HG03342 (cell line): ENCODE measurements around the gene GALNT16.

Experiments used
- ATAC-seq: cut with Tn5 transposase; IDR thresholded peaks from one replicate; pipeline ENCODE4 v1.9.1; 2021; ENCODE audit warnings: mild to moderate bottlenecking, moderate library complexity; ENCODE audit not compliant: unreplicated experiment

Gene GALNT16

DNA sequence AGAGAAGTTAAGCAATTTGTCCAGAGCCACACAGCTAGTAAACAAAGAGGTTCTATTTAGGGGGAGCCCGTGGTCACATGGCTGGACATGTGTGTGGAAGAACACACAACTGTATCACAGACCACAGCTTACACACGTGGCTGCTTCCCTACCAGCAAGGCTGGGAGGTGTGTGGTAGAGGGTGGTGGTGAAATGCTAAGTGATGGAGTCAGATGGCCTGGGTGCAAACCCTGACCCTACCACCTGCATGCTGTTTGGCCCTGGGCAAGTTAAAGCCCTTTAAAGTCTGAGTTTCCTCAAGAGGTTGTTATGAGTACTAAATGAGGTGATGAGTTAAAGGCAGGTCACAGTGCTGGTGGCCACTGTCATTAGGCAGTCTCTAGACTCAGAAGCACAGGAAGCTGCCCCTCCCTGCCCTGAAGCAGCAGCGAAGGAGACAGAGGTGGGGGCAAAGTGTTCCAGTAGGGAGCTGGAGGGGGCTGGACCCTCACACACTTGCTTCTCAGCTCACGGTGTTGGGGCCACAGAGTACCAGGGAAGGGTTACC, 73.9 kb downstream of the GALNT16 start:
- no peak for ATAC-seq

DNA sequence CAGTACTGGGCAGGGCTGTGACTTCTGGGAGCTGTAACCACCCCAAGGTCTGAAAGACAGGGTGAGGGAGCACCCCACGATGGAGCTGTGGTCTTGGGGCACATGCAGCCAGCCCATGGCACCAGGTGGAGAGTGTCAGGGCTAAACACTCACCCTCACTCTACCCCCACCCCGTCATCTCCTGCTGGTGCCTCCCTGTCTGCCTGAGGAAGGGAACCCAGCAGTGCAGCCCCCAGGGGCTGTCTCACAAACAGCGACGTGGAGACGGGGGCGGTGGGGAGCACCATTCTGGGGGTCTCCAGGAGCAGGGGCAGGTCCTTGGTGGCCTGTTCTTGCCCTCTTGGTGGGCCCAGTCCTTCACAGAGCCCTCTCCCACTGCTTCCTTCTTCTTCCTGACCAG, 74.6 kb downstream of the GALNT16 start:
- no peak for ATAC-seq

DNA sequence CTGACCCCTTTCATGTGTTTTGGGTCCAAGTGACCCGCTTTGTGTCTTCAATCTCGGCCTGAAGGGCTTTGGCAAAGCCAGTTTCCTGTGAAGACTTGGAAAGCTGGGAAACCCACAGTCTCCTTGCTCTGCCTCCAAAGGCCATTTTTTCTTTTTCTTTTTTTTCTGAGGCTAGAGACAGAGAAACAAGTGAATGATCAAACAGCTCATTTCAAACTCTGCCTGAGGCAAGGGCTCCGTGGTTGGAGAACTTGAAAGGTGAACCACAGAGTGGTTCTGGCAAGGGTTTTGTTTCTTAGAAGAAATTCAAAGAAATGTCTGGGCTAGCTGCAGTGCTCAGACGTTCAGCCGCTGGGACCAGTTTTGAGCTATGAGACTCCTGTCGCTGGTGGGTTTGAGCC, 75.4 kb downstream of the GALNT16 start:
- ATAC-seq, result no peak

DNA sequence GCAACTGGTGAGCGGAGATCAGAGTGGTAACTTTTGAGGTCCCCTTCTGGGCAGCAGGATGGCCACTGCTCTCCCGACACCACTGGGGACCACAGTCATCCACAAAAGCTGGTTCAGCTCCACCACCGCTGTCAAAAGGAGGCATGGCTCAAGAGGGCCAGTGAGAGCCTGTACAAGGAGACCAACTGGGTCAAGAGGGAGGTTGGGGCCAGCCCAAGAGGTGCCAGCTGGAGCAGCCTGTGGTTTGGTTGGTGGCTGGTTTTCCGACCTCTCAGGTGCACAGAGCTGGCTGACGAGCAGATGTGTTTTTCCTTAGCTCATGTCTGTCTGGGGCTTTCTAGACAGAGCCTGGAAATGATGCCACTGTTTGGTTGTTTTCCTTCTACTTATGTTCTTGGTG, 78.0 kb downstream of the GALNT16 start:
- ATAC-seq, result no peak

DNA sequence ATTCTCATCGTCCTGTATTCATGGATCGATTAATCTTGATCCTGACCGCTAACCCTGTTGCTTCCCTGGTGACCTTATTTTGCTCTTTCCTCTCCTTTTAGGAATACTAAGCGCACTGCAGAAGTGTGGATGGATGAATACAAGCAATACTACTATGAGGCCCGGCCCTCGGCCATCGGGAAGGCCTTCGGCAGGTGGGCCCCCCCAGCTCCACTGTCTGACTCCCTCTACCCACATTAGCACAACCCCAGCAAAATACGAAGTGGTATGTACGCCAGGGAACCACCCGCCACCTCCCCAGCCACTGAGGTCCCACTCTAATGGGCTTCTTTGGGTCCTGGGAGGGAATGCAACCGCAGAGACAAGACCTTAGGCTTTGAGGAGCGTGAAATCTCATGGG, 79.5 kb downstream of the GALNT16 start:
- no peak for ATAC-seq

DNA sequence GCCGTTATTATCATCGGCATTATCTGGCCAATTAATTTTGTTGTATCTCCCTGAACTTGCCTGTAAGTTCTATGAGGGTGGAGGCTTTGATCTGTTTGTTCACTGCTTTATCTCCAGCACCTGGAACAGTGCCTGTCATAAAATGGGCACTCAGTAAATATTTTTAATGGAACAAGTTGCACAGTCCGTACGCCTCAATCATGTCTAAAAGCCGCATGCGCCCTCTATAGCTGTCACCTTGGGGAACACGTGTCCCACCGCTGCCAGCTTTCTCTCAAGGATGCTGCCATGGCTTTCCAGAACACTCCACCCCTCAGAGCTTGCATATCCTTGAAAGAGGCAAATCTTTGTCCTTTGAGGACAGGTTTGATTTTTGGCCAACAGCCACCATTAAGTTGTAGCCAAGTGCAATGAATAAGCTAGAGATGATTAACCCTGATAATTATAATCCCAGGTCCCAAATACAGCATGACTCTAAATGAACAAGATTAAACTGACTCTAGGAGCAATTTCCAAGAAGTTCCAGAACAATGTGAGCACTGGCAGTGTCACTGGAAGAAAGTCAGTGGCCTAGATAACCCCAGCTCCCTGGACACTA, 83.1 kb downstream of the GALNT16 start:
- no peak for ATAC-seq

DNA sequence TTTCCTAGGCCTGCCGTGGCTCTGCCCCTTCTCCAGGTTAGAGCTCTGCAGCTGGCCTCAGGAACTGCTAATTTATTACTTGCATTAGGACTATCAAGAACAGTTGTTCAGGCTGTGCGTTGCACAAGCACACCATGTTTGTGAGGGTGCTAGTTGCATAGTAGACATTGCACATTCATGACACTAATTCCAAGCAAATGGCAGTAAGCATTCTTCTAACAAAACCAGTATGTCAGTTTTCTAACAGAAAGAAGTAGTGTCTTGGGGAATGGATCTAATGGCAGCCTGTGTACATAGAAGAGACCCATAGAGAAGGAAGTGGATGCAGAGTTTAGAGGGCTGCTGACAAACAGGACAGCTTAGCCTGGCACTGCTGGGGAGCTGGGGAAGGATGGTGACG, 84.2 kb downstream of the GALNT16 start:
- ATAC-seq, result no peak

DNA sequence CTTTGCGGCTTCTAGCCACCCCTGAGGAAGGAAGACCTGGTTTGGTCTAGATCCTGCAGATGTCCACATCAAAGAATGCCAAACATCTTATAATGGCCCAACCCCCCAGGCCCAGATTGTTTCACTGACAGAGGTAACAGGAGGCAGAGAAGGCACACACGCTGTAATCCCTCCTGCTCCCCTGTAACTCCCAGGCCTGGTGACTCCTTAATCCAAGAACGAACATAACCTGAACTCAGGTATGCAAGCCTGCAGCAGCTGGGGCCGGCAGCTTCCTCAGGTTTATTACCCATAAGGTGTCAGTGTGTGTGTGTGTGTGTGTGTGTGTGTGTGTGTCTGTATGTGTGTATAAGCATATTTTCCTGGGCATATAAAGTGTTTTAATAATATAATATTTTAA, 85.4 kb downstream of the GALNT16 start:
- ATAC-seq, result no peak

DNA sequence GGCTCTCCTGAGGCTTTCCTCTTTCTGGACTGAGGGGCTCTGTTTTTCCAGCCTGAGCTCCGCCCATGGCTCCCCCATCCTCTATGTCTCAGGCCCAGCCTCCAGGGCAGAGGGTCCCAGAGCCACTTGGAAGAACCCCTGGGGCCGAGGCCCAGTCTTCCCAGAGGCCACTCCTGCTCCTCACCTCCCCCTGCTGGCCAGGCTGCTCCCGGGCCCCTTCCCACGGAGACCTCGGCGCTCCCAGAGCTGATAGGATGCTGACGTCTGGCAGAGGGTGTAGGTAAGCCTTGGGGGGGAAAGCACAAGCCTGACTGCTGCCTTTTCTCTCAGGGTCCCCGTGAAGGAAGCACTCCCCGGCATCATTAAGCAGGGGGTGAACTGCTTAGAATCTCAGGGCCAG, 86.8 kb downstream of the GALNT16 start:
- no peak for ATAC-seq

DNA sequence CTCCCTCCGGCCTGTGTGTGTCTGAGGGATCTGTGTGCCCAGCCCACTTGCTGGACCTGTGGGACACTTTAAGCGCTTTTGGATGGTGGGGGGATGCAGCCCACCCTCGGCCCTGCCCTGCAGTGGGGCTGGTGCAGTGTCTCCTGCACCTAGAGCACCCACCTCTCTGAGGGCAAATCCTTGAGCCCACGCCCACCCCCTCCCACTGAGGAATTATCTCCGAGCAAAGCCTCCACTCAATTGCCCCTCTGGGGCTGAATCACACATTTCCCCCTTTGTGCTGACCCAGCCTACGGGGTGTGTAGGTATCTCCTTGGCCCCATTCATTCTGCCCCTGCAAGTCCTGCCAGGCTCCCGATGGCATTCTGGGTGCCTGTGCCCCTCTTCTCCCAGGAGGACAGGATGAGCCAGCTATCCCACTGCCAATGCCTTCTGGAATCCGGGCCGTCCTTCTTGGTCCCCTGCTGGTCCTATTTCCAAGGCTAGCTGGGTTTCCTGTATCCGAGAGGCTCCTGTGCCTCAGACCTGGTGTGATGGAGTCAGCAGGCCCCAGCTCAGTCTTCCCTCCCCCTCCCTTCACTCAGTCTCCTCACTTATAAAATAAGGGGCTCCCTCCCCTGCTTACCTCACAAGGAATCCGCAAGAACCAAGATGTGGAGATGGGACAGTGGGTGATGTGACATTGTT, 89.3 kb downstream of the GALNT16 start:
- ATAC-seq, result no peak

DNA sequence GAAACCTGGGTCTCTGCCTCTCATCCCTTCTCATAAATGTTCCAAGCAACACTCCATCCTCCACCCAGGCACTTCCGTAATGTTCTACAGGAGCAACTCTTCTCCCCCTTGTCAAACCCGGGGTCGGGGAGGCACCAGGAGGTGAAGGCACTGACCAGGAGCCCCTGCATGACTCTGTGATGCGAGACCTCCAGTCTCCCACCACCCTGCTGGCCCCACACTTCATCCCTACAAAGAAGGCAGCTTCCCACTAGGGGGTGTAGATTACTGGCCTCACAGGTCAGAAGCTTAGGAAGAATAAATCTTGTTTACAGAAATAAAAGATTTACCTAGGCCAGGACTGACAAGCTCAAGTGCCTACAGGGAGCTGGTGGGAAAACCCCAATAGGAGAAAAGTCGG, 90.9 kb downstream of the GALNT16 start:
- ATAC-seq, result no peak

DNA sequence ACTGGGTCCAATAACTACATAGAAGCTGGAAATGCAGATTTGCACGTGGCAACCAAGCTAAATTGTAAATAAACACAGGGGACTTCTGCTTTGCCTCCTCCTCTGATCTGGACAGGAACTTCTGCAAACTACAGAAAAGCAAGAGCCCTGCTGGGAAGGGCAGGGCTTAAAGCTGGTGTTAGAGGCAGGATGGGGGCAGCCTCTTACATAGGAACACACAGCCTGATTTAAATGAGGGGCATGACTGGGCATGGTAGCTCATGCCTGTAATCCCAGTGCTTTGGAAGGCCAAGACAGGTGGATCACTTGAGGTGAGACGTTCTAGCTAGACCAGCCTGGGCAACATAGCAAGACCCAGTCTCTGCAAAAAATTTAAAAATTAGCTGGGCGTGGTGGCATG, 91.4 kb downstream of the GALNT16 start:
- no peak for ATAC-seq

DNA sequence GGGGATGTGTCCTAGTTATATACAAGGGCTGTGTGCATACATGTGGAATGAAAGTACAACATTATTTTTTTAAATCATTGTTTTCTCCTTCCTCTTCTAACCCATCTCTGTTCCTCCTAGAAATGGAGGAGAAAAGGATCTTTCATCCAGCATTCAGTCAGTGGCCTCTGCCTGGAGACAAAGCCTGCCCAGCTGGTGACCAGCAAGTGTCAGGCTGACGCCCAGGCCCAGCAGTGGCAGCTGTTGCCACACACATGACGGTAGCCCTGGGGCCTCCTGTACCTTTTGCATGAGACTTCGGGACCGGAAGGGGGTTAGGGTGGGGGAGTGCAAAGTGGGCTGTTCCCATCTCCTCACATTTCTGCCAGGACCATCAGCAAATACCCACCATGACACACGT, 92.0 kb downstream of the GALNT16 start:
- no peak for ATAC-seq

DNA sequence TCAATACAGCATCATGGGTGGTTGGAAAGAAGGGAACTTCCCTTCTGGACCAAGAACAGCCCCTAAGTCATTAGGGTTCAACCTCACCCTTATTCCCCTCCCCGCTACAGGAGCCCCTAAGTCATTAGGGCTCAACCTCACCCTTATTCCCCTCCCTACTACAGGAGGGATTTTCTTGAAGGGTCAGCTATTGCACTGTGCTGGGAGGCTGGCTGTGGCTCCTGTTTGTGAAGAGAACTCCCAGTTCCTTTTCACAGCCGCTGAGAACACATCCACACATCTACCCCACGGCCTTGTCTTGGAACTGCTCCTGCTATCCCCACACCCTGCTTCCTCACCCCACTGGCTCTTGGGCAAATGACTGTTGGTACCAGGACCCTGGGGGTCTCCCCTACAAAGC, 93.2 kb downstream of the GALNT16 start:
- no peak for ATAC-seq

DNA sequence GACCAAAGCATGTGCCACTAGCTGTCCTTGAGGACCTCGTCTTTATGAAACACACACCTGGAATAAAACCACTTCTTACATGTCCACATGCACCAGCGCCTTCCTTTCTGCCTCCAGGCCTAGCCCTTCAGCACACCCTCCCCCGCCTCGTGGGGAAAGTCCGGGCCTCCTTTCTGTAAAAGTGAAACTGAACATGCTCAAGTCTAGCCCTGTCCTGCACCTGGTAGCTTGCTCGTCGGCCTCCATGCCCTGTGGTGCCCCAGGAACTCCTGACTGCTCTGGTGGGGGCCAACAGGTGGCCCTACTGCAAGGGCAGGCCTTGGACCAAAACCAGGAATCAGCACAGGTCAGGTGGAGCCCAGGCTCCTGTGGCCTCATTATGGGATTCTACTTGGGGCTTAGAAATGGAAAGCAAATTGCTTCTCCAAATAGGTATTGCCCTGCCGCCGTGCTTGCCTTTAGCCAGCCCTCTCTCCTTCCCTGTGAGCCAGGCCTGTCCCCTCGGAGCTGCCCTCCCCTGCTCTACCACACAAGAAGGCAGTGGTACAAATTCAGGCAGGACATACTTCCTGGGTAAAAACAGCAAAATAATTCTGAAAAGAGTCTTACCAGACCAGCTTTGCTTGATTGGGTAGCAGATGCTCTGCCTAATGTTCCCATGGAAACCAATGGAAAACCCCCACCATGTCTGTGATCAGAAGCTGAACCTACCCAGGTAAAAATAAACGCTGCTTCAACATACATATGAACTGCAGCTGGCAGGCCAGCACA, 94.6 kb downstream of the GALNT16 start:
- ATAC-seq, result peak; percentile 77

DNA sequence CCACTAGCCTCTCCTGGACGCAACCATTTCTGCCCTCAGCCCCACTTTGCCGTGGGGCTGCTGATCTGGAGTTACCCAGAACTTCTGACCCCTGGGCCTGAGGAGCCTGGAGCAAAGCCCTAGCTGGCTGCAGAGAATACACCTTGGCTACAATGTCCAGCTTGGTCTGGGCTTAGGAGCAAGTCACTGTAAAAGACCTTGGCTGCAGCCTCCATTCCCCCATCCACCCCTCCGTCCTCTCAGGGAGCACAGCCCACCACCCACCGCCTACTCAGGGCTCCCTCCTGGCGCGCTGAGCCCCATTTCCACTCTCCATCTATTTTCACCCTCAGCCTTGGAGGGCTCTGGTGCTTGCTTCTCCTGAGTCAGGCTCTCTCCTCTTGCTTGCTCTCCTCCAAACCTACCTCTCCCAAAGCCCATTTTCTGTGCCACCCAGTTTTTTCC, 95.2 kb downstream of the GALNT16 start:
- ATAC-seq, result no peak

DNA sequence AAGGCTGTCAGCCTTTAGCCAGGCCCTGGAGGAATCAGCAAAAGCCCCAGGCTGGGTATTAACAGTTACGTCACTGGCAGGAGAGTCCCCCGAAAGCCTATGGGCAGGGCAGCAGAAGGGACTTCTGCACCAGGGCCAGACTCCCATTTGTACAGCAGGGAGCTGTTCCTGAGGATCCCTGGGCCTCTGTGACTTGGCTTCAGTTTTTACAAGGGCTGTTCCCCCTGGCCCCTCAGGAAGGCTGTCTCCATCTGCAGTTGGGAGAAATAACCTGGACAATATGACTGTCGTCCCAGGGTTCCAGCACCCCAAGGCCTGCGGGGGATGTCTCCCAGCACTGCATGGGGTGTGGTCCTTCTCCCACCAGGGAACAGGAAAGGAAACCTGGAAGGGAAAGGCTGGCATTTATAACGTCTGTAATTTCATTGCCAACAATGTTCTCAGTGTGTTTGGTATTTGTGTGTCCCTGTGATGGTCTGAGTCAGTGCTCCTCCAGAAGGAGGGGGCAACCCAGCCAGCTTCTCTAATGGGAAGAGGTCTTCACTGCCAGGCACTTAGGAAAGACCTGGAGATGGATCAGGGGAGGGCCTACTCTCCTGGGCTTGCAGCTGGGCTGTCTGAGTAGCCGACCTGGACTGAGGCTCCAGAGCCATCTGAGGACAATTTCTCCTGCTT, 95.8 kb downstream of the GALNT16 start:
- no peak for ATAC-seq

DNA sequence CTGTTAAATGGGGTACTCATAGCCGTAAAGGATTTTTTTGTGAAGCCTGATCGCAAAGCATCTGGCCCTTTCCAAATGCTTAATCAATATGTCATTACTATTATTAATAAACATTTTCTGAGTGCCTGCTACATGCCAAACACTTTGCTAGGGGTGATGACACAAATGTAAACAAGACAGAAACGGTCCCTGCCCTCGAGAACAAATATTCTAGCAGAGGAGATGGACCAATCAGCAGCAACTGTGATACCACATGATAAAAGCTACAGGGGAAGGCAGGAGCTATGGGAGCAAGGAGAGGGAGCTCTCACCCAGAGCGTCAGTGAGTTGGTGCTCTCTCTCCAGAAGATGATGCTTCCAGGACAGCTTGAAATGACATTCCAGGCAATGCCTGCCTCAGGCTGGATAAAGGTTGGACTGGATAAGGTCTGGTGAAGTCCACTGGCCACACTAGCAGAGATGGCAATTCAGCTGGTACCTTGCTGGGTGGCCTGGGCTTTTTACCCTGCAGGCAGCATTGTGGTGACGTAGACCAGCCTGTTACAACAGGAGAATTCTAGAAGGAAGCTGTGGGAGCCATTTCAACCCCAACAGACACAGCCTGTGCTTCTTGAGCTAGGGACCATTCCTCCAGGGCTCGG, 97.1 kb downstream of the GALNT16 start:
- ATAC-seq, result no peak

DNA sequence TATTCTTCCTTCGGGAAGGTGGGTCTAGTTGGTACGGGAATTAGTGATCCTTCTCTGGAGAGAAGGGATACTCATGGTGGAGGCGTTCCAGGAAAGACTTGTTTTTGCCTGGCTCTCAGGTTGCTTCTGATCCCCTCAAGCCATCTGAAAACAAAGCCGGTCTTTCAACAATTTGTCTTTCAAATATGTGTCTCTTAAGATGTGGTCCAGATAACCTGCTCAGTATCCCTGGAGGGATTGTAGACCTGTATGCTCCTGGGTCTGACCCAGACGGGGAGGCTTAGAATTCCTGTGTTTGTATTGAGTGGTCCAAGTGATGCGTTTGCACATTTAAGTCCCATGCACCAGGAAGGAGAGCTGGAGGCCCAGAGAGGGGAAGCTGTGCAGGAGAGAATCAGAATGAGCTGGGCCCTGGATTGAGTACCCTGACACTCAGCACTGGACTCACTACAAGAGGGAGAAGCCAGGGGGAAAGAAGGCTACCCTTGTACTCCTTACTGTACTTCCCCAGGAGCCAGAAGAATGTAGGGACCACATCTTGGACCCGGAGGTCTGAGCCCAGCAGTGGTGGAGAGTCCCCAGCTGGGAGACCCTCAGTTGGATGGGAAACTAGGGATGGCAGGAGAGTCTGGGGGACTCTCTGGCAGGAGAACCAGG, 97.7 kb downstream of the GALNT16 start:
- no peak for ATAC-seq

DNA sequence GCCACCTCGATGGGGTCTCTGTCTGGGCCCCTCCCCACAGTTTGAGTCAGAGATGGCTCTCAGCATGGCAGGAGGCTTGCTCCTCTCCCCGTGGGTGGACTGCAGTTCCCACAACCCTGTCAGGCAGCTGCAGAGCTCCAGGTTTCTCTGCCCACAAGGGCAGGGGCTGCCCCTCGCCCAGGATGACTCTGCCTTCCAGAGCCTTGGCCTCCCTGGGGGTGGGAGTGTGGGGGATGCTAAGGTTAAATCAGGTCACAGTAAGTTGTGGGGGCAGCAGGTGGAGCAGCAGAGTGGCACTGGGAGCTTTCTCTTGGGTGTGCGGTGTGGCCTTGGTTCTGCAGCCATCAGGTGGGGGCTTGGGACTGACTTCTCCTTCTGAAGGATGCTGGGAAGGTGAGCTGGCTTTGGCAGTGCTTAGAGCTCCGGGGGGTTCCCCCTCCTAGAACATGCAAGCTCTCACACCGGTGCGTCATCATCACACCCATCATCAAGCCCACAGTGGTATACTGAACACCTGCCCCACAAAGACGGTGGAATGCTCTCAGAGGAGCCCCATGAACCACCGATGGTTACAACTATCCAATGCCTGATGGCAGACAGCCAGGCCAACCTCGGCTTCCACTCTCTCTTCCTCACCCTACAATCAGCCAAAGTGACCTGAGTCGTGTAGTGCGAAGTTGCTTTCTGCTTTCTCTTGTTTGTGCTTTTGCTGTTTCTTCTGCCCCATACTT, 98.4 kb downstream of the GALNT16 start:
- ATAC-seq, result no peak
